Posterior vena cava (tissue), 2 donors: ENCODE measurements around the gene EXOG. TPM values are rescaled to one million over a fixed set of nuclear protein-coding genes. Genes with fewer than 3 reads are reported as not detected.

Source experiments
- DNase-seq: peaks from one replicate; pipeline ENCODE4 v3.0.0-alpha.2; 2020; ENCODE audit warnings: low spot score
- intact Hi-C, 2 donors: fragments of 100-400 bp; cut with DNase I; formaldehyde crosslinking; loops; one replicate each; pipeline versions ENCODE4 v1.14.1 to v1.14.2; 2022 to 2023
- total RNA-seq, 2 donors: library from RNA; stranded (reverse); fragmentation: NEBNext Ultra II Directional; extraction: Animal tissue kit (Norgen Biotek cat#: 25700); gene quantifications; one replicate each; pipeline ENCODE4 v1.2.1, GENCODE V29; 2021
- donor health status: DM: yes; HTN: yes; CAD: no.
- donor health status: DM: yes; HTN: yes; CAD: no.

Gene EXOG
- total RNA-seq, 2 donors from 2014 or later, result 12.3 to 14.7 TPM

DNA sequence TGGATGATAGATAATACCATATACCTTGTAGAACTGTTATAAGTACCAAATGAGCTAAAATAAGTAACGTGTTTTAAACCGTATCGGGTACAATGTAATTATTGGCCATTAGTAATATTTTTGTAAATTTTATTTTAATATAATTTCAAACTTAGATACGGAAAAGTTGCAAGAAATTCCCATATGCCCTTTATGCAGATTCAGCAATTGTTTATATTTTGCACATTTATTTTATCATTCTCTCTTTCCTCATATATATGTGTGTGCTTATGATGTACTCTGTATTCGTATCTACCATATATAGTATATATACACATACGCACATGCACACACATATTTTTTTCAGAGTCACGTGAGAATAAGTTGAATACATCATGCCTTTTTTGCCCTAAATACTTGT, 38.5 kb downstream of the EXOG start:
- DNase-seq, result no peak
- intact Hi-C loops, result no loop called here

DNA sequence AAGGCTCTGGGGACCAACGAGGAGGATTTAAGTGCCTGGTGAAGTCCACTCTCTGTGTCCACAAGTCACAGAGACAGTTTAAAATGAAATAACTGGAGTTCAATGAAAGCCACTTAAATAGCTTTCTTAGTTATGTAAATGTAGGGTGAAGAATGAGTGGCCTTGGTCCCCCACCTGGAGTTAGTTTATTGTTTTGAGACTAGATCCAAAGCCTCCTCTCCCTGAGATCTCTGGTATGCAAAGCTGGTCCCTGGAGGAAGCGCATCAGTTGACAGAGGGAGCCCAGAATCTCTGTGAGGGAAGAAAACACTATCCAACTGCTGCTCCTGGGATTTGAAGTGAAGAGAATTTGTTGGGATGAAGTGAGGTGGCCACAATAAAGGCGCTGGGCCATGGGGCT, 40.5 kb downstream of the EXOG start:
- DNase-seq, result no peak
- intact Hi-C loops, result no loop called here

DNA sequence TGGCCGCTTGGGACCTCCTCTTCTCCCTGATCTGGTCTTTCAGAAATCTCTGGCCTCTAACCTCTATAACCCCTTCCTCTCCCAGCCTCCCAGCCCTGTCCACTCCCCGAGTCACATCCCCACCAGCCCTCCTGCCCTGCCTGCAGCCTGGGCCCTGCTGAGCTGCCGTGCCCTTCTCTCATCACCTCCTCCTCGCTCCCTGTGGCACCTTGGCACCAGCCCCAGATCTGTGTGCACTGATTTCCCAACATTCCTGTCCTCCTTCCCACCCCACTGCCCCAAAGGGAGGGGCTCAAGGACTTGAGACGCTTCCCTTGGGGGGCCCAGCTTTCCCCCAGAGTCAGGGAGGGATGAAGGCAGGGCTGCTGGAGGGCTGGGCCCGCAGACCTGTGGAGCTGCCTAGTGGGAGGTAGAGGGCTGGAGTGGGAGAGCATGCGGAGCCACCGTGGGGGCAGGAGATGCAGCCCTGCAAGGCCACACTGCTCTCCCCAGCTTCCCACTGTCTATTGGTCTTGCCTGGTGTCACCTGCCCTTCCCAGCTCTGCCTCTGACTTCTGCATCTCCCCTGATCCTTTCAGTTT, 42.7 kb downstream of the EXOG start:
- no peak for DNase-seq
- intact Hi-C loops, result no loop called here

DNA sequence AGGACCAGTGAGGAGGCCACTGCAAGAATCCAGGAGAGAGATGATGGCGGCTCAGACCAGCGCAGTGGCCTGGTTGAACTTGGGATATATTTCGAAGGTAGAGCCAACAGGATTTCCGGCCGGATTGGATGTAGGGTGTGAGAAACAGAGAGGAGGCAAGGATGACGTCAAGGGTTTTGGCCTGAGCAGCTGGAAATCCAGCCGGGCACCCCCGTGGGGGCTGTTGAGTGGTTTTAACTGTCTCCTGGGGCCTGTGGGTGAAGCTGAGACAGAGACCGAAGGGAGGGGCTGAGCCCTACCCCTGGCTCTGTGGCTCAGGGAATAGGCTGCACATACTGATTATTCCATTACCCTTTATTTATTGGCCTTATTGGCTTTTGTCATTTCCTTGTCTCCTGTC, 45.7 kb downstream of the EXOG start:
- peak; percentile 79 for DNase-seq
- intact Hi-C loops, result no loop called here

DNA sequence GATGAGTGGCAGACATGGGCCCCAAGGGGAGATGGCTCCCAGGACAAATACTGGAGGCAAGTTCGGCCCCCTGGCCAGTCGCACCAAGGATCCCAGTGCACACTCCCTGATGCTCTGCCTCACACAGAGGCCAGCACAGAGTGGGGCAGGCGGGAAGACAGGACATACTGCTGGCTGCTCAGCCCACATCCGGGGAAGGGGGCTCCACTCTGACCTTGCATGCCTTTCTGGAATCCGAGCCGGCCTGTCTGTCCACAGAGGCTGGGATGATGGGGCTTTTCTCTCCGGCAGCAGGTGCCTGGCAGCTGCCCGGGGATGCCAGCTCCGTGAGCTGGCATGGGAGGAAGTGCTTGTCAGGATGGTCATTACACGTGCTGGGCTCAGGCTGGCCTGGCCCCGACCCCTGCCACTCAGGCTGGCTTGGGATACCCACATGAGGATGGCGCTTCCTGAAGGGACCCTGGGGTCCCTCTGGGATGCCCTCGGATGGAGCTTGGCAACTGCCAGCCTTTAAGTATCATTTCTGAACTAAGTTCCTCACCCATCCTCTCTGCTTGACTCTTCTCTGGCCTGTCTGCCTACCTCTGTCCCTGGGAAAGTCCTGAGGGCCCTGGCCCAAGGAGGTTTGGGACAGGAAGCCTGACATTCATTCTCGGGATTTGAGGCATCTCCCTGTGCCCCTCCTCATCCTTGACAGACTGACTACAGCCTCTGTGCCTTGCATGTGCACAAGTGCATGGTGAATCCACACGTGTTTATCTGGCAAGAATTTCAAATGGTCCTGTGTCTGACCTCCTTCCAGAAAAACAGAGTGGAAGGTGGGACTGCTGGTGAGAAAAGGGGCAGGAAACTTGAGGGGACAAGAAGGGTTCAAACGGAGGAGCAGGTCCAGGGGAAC, 46.5 kb downstream of the EXOG start:
- intact Hi-C loops, result no loop called here

DNA sequence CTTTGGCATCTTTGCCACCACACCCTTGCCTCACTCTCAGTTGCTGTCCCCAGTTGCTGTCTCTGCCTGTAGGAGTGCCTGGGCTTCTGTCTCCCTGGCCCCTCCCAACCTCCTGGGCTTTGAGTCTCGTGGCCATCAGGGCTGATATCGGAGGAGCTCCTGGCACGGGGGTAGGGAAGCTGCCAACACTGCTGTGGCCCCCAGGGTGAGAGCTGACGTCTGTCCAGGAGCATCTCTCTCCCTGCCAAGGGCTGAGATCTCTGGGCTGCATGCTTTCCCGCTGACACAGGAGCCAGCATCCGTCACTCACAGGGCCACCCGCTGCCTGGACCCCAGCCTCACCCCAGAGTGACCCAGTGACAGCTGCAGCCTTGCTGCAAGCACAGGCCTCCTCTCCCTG, 47.4 kb downstream of the EXOG start:
- intact Hi-C loops, result no loop called here
- peak; percentile 57 for DNase-seq

More for the DNA sequence above, 46.5 kb downstream of the EXOG start:
- DNase-seq, result peak; percentile 74

DNA sequence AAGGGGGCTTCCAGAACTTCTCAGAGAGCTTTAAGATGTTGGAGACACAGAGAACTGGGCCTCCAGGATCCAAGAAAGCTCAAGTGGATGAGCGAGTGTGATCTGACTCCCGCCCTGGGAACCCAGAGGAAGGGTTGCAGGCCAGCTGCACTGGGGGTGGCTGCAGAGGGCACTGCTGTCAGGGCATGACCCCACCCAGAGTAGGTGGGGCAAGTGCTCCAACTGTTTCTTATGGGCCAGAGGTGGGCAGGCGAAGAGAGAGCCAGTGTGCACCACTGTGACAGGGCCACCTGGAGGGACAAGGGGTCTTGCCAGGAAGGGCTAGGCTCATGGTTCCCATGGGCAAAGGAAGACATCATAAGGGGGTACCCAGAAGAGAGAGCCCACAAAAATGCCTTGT, 48.8 kb downstream of the EXOG start:
- intact Hi-C loops, result no loop called here
- DNase-seq, result no peak

DNA sequence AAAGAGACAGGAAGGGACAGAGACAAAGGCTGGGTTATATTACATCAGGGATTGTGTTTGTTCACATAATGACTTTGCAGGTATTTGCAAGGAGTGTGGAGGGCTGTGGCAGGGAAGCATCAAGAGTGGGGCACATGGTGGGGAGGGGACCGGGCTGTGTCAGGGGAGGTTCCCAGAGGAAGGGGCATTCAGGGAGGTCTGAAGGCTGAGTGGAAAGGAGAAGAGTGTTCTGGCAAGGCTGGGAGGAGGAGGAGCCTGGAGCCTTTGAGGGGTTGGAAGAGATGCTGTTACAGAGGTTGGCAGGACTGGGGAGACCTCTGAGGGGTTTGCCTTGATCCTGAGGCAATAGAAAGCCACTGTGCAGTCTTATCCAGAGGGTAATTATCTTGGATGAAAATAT, 49.4 kb downstream of the EXOG start:
- DNase-seq, result no peak
- intact Hi-C loops, result no loop called here

DNA sequence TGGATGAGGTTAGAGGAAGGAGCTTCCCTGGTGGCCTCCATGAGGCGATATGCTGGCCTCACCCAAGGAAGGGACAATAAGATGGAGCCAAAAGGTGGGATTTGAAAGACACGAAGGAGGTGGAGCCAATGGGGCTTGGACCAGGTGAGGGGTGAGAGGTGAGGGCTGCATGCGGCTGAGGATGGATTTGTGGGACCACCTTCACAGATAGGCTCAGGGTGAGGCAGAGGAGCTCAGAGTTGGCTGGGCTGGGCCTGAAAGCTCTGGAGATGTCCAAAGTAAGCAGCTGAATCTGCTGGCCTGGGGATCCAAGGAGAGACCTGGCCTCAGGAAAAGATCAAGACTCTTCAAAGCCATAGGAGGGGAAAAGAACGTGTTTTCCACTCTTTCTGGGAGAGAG, 49.8 kb downstream of the EXOG start:
- peak; percentile 48 for DNase-seq
- intact Hi-C loops, result no loop called here

DNA sequence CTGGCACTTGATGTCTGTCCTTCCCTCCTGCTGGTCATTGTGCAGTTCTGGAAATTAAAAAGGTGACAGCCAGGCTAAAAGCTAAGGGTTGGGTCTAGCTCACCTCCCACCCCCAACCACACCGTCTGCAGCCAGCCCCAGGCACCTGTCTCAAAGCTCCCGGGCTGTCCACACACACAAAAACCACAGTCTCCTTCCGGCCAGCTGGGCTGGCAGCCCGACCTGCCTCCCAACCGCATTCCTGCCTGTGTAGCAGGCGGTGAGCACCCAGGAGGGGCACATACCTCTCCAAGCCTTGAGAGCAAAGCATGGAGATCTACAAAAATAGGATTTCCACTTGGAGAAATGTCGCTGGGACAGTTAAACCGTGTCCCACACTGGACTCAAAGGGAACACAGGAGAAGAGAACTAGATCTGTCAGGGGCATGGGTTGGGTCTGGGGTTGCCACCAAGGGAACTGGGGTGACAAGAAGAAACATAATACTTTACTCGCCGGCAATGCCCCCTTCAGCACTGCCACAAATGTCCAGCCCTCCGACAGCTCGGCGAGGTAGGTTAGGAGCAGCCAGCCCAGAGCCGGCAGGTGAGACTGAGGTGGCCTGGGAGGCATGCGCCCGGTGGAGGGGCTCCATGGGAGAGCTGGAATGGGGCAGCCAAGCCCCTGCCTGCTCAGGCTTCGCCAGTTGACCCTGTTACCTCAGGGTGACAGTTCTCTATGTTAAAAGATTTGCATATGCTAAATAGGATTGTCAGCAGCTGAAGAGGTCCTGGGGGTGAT, 52.2 kb downstream of the EXOG start:
- intact Hi-C loops, result no loop called here
- peak; percentile 74 for DNase-seq

DNA sequence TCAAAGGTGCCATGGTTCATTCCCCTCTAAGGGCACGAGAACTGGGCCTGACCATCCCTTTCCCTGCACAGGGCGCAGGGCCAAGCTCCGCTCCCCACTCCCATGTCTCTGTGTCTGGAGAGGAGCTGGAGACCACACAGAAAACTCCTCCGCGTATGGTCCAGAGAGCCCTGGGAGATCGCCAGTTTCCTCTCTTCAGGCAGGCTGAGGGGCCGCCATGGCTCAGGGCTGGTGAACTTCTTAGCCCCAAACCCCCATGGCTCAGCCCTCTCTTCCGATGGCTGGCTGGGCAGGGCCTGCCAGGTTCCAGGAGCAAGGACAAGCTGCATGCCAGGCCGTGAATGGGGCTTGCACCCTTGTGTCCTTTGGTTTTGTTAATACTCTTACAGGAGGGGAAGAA, 52.9 kb downstream of the EXOG start:
- peak; percentile 74 for DNase-seq
- intact Hi-C loops, result no loop called here

DNA sequence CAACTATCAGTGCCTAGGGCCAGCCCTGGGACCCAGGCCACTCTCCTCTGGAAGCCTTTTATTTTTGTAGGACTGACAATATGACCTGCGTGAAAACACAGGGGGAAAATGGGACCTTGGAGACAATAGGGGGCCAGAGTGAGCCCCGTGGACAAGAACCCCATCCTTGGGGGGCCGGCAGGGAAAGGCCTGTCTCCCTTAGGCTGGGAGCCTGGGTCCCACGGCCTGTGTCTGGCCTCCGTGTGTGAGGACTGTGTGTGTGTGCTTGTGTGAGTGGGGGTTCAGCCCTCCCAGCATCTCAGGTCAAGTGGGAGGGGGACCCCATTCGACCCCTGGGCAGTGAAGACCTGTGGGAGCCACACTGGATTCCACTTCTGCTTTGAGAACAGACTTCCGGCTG, 53.3 kb downstream of the EXOG start:
- DNase-seq, result peak; percentile 44
- intact Hi-C loops, result no loop called here

DNA sequence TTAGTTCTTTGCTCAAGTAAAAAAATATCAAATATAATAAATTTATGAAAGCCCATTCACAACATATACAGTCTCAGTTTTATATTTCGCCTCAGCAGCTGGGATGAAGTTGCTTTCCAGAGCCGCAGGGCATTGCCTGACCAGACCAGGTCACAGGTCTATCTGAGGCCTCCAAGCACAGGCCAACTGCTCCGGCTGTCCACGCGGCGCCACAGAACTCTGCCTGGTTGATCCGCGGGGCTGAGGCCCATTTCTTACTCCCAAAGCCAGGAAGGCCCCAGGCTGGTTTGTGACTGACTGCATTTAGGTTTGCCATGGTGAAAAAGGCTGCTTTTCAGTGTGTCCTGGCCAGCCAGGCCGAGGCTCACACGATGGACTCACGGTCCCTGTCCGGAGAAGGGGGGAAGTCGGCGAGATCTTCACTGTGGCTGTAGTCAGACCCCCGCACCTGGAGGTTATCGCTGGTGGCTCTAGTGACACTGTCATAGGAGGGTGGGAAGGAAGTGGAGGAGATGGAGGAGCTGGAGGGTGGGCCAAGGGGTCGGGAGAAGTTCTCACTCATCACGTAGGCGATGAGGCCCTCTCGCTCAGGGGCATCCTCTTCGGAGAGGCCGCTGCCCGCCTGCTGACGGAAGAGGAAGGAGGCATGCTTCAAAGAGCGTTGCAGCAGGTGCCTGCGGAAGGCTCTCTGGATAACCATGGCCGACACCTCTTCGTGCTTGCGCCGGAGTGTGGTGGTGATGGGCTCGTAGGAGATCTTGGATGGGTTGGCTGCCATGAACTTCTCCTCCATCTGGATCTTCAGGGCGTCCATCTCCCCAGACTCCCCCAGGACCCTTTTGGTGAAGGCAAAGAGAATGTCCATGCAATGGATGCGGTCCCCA, 54.1 kb downstream of the EXOG start:
- intact Hi-C loops, result no loop called here
- DNase-seq, result peak; percentile 66

DNA sequence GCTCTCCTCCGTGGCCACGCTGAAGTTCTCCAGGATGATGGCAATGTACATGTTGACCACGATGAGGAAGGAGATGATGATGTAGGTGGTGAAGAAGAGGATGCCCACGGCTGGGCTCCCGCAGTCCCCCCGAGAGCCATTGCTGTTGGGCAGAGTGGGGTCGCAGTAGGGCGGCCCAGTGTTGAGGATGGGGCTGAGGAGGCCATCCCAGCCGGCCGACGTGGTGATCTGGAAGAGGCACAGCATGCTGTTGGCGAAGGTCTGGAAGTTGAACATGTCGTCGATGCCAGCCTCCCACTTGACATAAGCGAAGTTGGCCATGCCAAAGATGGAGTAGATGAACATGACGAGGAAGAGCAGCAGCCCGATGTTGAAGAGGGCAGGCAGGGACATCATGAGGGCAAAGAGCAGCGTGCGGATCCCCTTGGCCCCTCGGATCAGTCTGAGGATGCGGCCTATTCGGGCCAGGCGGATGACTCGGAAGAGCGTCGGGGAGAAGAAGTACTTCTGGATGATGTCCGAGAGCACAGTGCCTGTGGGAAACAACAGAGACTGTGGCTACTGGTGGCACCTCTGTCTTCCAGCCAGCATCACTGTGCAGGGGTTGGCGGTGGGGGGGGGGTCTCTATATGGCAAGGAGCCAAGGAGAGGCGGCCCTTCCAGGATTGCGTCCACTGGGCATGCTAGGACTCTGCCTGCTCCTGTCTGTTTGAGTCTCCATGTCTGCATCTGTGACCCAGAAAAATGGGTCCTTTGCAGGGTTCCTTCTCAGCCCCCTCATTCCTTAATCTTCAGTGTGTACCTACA, 55.1 kb downstream of the EXOG start:
- DNase-seq, result peak; percentile 62
- intact Hi-C loops, result no loop called here

DNA sequence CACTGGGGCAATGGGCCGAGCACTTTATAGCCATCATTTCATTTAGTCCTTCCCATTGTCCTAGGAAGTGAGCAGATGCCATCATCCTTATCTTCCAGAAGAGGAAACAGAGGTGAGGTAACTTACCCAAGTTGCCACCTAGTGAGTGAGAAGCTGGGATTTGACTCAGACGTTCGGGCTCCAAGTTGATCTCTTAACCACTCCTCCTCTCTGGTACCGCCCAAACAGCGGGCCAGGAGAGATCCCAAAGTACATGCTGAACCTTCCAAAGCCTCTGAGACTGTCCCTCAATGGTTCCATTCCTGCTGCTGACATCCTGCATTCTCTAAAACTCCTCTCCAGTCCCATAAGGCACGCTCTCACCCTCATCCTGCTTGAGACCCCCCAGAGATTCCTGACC, 56.2 kb downstream of the EXOG start:
- intact Hi-C loops, result no loop called here

DNA sequence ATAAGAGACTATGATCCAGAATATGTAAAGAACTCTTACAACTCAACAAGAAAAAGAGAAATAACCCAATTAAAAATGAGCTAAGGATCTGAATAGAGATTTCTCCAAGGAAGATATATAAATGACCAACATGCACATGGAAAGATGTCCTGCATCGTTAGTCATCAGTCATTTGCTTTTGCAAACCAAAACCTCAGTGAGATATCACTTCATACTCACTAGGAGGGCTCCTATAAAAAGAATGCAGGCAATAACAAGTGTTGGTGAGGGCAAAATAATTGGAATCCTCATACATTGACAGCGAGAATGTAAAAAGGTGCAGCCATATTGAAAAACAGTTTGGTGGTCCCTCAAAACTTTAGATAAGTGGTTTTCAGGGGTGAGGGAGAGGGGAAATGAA, 56.9 kb downstream of the EXOG start:
- intact Hi-C loops, result no loop called here
- DNase-seq, result no peak

More for the DNA sequence above, 56.2 kb downstream of the EXOG start:
- peak; percentile 66 for DNase-seq

DNA sequence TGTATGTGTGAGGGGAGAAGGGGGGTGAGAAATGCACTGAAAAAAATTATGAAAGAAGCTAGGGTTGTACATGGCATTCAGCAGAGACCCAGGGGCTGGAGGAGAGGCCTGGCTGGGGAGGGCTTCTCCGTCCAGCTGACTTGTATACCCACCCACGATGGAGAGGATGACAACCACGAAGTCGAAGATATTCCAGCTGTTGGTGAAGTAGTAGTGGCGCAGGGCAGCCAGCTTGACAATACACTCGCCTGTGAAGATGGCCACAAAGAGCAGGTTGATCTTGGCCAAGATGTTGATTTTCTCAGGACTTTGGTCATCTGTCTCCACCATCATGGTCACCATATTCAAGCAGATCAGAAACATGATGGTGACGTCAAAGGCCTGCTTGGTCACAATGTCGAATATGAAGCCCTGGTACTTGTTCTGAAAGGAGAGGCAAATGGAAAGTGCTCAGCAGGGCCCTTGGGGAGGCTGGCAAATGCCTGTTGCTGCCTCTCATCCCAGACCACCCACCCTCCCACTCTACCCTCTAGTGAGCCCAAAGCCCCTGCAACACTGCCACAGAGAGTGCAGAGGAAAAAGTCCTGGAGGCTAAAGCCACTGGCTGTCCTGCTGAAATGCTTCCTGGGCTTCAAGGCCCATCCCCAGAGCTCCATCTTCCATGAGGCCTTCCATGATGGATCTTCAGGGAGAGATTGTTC, 58.1 kb downstream of the EXOG start:
- intact Hi-C loops, result no loop called here
- DNase-seq, result no peak
